Measurements from ENCODE around the gene MAP2K7.

The MAP2K7 gene

GRCh38 chr19:7947939-7948338, 44.3 kb downstream of the MAP2K7 start:
- Histone ChIP-seq H4K20me1 (ENCODE audit: insufficient read depth, low read length, poor library complexity, severe bottlenecking) (no peaks in the 10 kb centered on the region), H3K4me2 (ENCODE audit: low read depth, low read length, poor library complexity, severe bottlenecking) (no peak overlapping the region), H3K4me1 (ENCODE audit: insufficient read depth, low read length, poor library complexity, severe bottlenecking) (peaks cover 9% of the 10 kb centered on the region), H3K36me3 (ENCODE audit: insufficient read depth, low read length) (no peaks in the 10 kb centered on the region), H3K9me3 (ENCODE audit: insufficient read depth, low read depth, low read length) (no peaks in the 10 kb centered on the region), H3F3A (ENCODE audit: low read depth) (no peaks in the 10 kb centered on the region), H2AFZ (ENCODE audit: low read length) (no peak overlapping the region), H3K9me2 (replicated peaks; ENCODE audit: low read depth, low read length) (no peaks in the 10 kb centered on the region), H3K9ac (ENCODE audit: low read depth, low read length, poor library complexity, severe bottlenecking) (no peak overlapping the region), H3K79me2 (ENCODE audit: insufficient read depth, low read length) (peaks cover 4% of the 10 kb centered on the region), H3K4me3 (ENCODE audit: low read length, poor library complexity, severe bottlenecking) (no peak overlapping the region), H3K27me3 (ENCODE audit: insufficient read depth, low read length, poor library complexity, severe bottlenecking) (no peaks in the 10 kb centered on the region)
- TF ChIP-seq EZH2phosphoT487 (IDR thresholded peaks at IDR 0.05; ENCODE audit: borderline replicate concordance) (no peak), CTCF (conservative IDR thresholded peaks at IDR 0.05; ENCODE audit: low read length) (no peak)

DNA sequence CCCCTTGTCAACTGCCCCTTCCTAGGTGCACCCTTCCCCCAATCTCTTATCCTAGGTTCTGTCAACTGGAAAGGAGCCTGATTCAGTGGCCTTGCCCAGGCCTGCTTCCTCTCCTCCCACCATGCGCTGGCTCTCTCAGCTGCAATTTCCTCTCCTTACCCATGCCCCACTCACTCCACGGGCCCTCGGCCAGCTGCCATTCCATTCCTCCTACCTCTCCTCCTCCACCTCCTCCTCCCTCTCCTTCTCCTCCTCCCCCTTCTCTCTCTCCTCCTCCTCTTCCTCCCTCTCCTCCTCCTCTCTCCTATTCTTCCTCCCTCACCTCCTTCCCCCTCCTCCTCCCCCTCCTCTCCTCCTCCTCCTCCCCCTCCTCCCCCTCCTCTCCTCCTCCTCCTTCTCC, 49.4 kb downstream of the MAP2K7 start:
- H4K20me1 ChIP-seq (ENCODE audit: insufficient read depth, low read length, poor library complexity, severe bottlenecking) = no peaks in the 10 kb centered on the region
- no peak overlapping the region for H3K4me3 ChIP-seq (ENCODE audit: low read length, poor library complexity, severe bottlenecking)
- H3K4me1 ChIP-seq (ENCODE audit: insufficient read depth, low read length, poor library complexity, severe bottlenecking) = peaks cover 4% of the 10 kb centered on the region
- no peak overlapping the region for H3K9ac ChIP-seq (ENCODE audit: low read depth, low read length, poor library complexity, severe bottlenecking)
- no peak overlapping the region for H2AFZ ChIP-seq (ENCODE audit: low read length)
- TF ChIP-seq EZH2phosphoT487 (IDR thresholded peaks at IDR 0.05; ENCODE audit: borderline replicate concordance) = no peak
- H3K36me3 ChIP-seq (ENCODE audit: insufficient read depth, low read length) = peaks cover 5% of the 10 kb centered on the region; the same call in 1 of the 2 replicates
- H3K9me3 ChIP-seq (ENCODE audit: insufficient read depth, low read depth, low read length) = no peaks in the 10 kb centered on the region
- H3K27me3 ChIP-seq (ENCODE audit: insufficient read depth, low read length, poor library complexity, severe bottlenecking) = no peaks in the 10 kb centered on the region
- H3K9me2 ChIP-seq (replicated peaks; ENCODE audit: low read depth, low read length) = no peaks in the 10 kb centered on the region
- H3K79me2 ChIP-seq (ENCODE audit: insufficient read depth, low read length) = no peaks in the 10 kb centered on the region
- H3K4me2 ChIP-seq (ENCODE audit: low read depth, low read length, poor library complexity, severe bottlenecking) = no peak overlapping the region
- H3F3A ChIP-seq (ENCODE audit: low read depth) = no peaks in the 10 kb centered on the region

DNA sequence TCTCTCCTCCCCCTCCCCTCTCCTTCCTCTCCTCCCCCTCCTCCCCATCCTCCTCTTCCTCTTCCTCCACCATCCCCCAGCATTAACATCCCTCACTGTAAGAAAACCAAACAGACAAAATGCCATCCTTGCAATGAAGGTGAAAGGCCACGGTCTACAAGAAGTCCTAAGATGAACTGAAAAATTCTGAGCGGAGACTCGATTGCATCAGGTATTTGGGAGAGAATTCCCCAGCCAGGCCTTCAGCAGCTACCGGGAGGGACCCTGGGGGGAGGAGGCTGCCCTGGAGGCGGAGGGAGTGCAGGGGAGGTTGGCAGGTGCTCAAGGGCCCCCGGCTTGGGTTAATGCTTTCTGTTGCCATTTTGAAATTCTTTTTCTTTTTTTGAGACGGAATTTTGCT, 49.9 kb downstream of the MAP2K7 start:
- Histone ChIP-seq H3K4me1 (ENCODE audit: insufficient read depth, low read length, poor library complexity, severe bottlenecking) (peaks cover 4% of the 10 kb centered on the region), H3K4me2 (ENCODE audit: low read depth, low read length, poor library complexity, severe bottlenecking) (no peak overlapping the region), H3K79me2 (ENCODE audit: insufficient read depth, low read length) (no peaks in the 10 kb centered on the region), H3K4me3 (ENCODE audit: low read length, poor library complexity, severe bottlenecking) (no peak overlapping the region), H4K20me1 (ENCODE audit: insufficient read depth, low read length, poor library complexity, severe bottlenecking) (no peaks in the 10 kb centered on the region), H3K36me3 (ENCODE audit: insufficient read depth, low read length) (peaks cover 9% of the 10 kb centered on the region; the same call in 1 of the 2 replicates), H3K9me2 (replicated peaks; ENCODE audit: low read depth, low read length) (no peaks in the 10 kb centered on the region), H3K9ac (ENCODE audit: low read depth, low read length, poor library complexity, severe bottlenecking) (no peak overlapping the region), H3K27me3 (ENCODE audit: insufficient read depth, low read length, poor library complexity, severe bottlenecking) (no peaks in the 10 kb centered on the region), H3K9me3 (ENCODE audit: insufficient read depth, low read depth, low read length) (no peaks in the 10 kb centered on the region), H3F3A (ENCODE audit: low read depth) (no peaks in the 10 kb centered on the region), H2AFZ (ENCODE audit: low read length) (no peak overlapping the region)
- TF ChIP-seq EZH2phosphoT487 (IDR thresholded peaks at IDR 0.05; ENCODE audit: borderline replicate concordance) (no peak), CTCF (conservative IDR thresholded peaks at IDR 0.05; ENCODE audit: low read length) (no peak)

- Histone ChIP-seq H3K4me1 (ENCODE audit: insufficient read depth, low read length, poor library complexity, severe bottlenecking) (peaks cover 4% of the 10 kb centered on the region), H3K79me2 (ENCODE audit: insufficient read depth, low read length) (no peaks in the 10 kb centered on the region), H4K20me1 (ENCODE audit: insufficient read depth, low read length, poor library complexity, severe bottlenecking) (no peaks in the 10 kb centered on the region), H3K36me3 (ENCODE audit: insufficient read depth, low read length) (peaks cover 21% of the 10 kb centered on the region; the same call in 1 of the 2 replicates), H3K4me3 (ENCODE audit: low read length, poor library complexity, severe bottlenecking) (no peak overlapping the region), H3K4me2 (ENCODE audit: low read depth, low read length, poor library complexity, severe bottlenecking) (no peak overlapping the region), H3F3A (ENCODE audit: low read depth) (no peaks in the 10 kb centered on the region), H3K9me3 (ENCODE audit: insufficient read depth, low read depth, low read length) (no peaks in the 10 kb centered on the region), H3K9ac (ENCODE audit: low read depth, low read length, poor library complexity, severe bottlenecking) (no peak overlapping the region), H2AFZ (ENCODE audit: low read length) (no peak overlapping the region), H3K9me2 (replicated peaks; ENCODE audit: low read depth, low read length) (no peaks in the 10 kb centered on the region), H3K27me3 (ENCODE audit: insufficient read depth, low read length, poor library complexity, severe bottlenecking) (no peaks in the 10 kb centered on the region)
- TF ChIP-seq EZH2phosphoT487 (IDR thresholded peaks at IDR 0.05; ENCODE audit: borderline replicate concordance) (no peak), CTCF (conservative IDR thresholded peaks at IDR 0.05; ENCODE audit: low read length) (no peak)
Observed at GRCh38 chr19:7955696-7956095, 52.0 kb downstream of the MAP2K7 start.

Data from Loucy (cell line).